Upper lobe of left lung (tissue), 6 donors: ENCODE data around the gene CA4. TPM values are rescaled to one million over a fixed set of nuclear protein-coding genes. Genes with fewer than 3 reads are reported as not detected.

ENCODE experiments used
- ATAC-seq, 2 donors: fragments of 200-7000 bp; cut with Tn5 transposase; one replicate each; pipeline ENCODE4 v1.9.1; 2022; ENCODE audit warnings: mild to moderate bottlenecking in 2 of 2, moderate library complexity in 2 of 2; ENCODE audit not compliant: low FRiP score in 2 of 2
- DNase-seq, 2 donors: peaks; one replicate each; pipeline ENCODE4 v3.0.0-alpha.2; 2019 to 2020
- H3K27ac ChIP-seq, 4 donors: fragments of 200-600 bp; sonication (generic); one replicate each; pipeline ENCODE4 v1.5.1; 2016 to 2019
- H3K27me3 ChIP-seq, 4 donors: fragments of 200-600 bp; sonication (generic); one replicate each; pipeline ENCODE4 v1.5.1; 2017 to 2019
- H3K36me3 ChIP-seq, 4 donors: fragments of 200-600 bp; sonication (generic); one replicate each; pipeline ENCODE4 v1.5.1; 2016 to 2019
- H3K4me1 ChIP-seq, 4 donors: fragments of 200-600 bp; sonication (generic); one replicate each; pipeline ENCODE4 v1.5.1; 2018 to 2019
- H3K4me3 ChIP-seq, 4 donors: fragments of 200-600 bp; sonication (generic); one replicate each; pipeline ENCODE4 v1.5.1; 2017 to 2019; ENCODE audit warnings: mild to moderate bottlenecking in 2 of 4, moderate library complexity in 1 of 4
- H3K9me3 ChIP-seq, 4 donors: fragments of 200-600 bp; sonication (generic); one replicate each; pipeline ENCODE4 v1.5.1; 2018 to 2019
- CTCF ChIP-seq, 6 experiments: fragments of 450-650 bp in 4 of 6; fragments of 200-600 bp in 2 of 6; sonication (generic) in 2 of 6; IDR thresholded peaks; one replicate each; pipeline ENCODE4 v1.5.1; 2016 to 2019; ENCODE audit warnings: antibody characterized with exemption in 6 of 6
- EP300 ChIP-seq, 4 donors: sonication (generic); formaldehyde crosslinking; IDR thresholded peaks; one replicate each; pipeline ENCODE4 v1.5.1; 2017; ENCODE audit warnings: antibody characterized with exemption in 4 of 4, control low read depth in 2 of 4
- POLR2A ChIP-seq, 4 donors: fragments of 450-650 bp; IDR thresholded peaks; one replicate each; pipeline ENCODE4 v1.5.1; 2016 to 2017; ENCODE audit warnings: antibody characterized with exemption in 4 of 4, mild to moderate bottlenecking in 2 of 4
- POLR2AphosphoS5 ChIP-seq, 2 donors: sonication (generic); formaldehyde crosslinking; IDR thresholded peaks; one replicate each; pipeline ENCODE4 v1.5.1; 2017; ENCODE audit warnings: antibody characterized with exemption in 2 of 2
- WGBS, 2 donors: methylation state at CpG; one replicate each; pipeline ENCODE4 v1.1.5; 2017 to 2018; 5-methylcytosine and 5-hydroxymethylcytosine counted together
- total RNA-seq, 6 donors: library from RNA; depleted of rRNA in 4 of 6; stranded (reverse); fragments of >200 nt in 4 of 6; gene quantifications; one replicate each; pipeline versions ENCODE4 v1.1.0 to v1.2.1, GENCODE V29; 2016 to 2021
- donor health status: DM: no; HTN: no; CAD: no; lungs with moderate emphysema.
- donor health status: DM: no; HTN: yes; CAD: no; lungs with severe emphysema.

Gene CA4
- total RNA-seq, 6 donors from 2014 or later, result 7.3 to 102 (median 45.5) TPM

DNA sequence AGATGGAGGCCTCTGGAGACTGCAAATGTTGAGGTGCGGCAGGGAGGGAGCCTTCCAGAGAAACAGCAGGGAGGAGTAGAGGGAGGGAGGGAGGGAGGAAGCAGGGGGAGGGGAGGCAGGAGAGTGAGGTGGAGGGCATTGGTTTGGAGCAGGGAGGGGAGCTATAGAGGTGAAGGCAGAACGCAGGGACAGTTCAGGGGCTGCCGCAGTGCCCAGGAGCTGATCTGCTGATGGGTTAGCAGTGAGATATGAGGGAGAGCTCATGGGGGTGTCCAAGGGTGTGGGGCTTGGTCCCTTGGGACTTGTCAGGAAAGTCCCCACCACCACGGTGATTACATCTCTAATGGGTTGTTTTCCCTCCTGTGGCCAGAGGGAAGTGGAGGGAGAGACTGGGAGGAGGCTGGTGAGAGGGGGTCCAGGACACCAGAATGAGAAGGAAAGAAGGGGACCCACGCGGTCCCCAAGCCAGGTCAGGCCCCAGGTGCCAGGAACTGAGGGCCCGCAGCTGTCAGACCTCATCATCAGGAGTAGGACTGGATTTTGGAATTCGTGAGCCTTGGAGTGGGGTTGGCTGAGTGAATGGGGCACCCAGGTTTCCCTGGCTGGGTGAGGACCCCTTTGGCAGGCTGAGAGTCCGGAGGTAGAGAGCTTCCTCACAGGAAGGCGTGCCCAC is 11.2 kb downstream of the CA4 start:
- Histone ChIP-seq H3K4me3 (no peak overlapping the region), H3K27ac (peak overlapping the region; percentile 85 to 87 (median 86)), H3K36me3 (peaks cover 0 to 12% (median 0%) of the 10 kb centered on the region in 4 donors), H3K27me3 (no peaks in the 10 kb centered on the region), H3K9me3 (no peaks in the 10 kb centered on the region), H3K4me1 (peaks cover 22 to 52% (median 45%) of the 10 kb centered on the region in 4 donors)
- WGBS, 2 donors, result 62 to 66% methylated on average over 8 to 10 of the region's 10 CpGs
- TF ChIP-seq POLR2A (IDR thresholded peaks at IDR 0.05) (no peak), EP300 (IDR thresholded peaks at IDR 0.05) (no peak), CTCF (IDR thresholded peaks at IDR 0.05) (no peak), POLR2AphosphoS5 (IDR thresholded peaks at IDR 0.05) (no peak)
- DNase-seq (no peak), ATAC-seq (no peak)

DNA sequence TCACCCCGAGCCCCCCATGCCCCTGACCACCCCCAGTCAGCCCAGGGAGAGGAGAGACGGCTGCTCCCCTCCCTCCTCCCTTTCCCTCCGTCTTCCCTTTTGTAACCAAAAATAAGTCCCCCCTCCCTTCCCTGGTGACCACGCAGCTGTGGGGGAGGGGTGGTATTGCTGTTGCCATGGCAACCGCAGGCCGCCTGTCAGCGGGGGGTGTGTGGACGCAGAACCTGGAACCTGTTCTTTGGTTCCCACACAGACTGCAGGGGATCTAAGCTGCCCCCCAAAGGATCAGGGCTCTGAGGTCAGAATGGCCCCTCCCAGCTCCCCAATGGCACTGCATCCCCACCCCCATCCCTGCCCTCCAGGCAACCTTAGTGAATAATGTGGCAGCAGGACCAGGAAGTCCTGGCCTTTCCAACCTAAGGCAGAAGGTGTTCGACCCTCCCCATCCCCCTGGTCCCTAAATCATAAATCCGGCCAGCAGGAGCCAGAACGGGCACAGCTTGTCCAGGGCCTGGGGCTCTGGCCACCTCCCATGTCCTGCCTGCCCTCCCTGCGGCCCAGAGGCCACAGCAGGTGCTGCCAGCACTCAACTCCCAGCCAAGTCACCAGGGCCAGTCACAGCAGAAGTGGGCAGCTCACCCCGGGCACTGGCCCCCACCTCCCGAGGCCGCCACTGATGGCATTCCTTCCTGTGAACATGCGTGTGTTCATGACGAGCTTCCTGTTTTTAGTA is 12.0 kb downstream of the CA4 start:
- H3K9me3 ChIP-seq, result no peaks in the 10 kb centered on the region
- H3K4me3 ChIP-seq, result no peak overlapping the region
- peaks cover 22 to 48% (median 42%) of the 10 kb centered on the region in 4 donors for H3K4me1 ChIP-seq
- H3K36me3 ChIP-seq, result peaks cover 0 to 12% (median 0%) of the 10 kb centered on the region in 4 donors
- DNase-seq (peak; percentile 70 to 71), ATAC-seq (peak; percentile 37 to 75)
- TF ChIP-seq POLR2AphosphoS5 (IDR thresholded peaks at IDR 0.05), result peak; percentile 68 to 70
- no peak for TF ChIP-seq POLR2A (IDR thresholded peaks at IDR 0.05)
- peak in 1 of 6 experiments; percentile 28 for TF ChIP-seq CTCF (IDR thresholded peaks at IDR 0.05)
- peak in 3 of 4 donors; percentile 52 to 87 (median 62) for TF ChIP-seq EP300 (IDR thresholded peaks at IDR 0.05)
- H3K27me3 ChIP-seq, result no peaks in the 10 kb centered on the region
- peak overlapping the region; percentile 85 to 87 (median 86) for H3K27ac ChIP-seq
- 19 to 31% methylated on average over 6 to 16 of the region's 17 CpGs for WGBS, 2 donors

GRCh38 chr17:60163108-60163784 is 13.5 kb downstream of the CA4 start:
- WGBS, 2 donors, result 48 to 51% methylated on average over 17 to 20 of the region's 20 CpGs
- no peak overlapping the region for H3K4me3 ChIP-seq
- TF ChIP-seq CTCF (IDR thresholded peaks at IDR 0.05) (no peak), EP300 (IDR thresholded peaks at IDR 0.05) (peak in 3 of 4 donors; percentile 8 to 91 (median 90)), POLR2A (IDR thresholded peaks at IDR 0.05) (peak in 1 of 4 donors; percentile 21), POLR2AphosphoS5 (IDR thresholded peaks at IDR 0.05) (peak; percentile 67 to 85)
- peaks cover 32 to 58% (median 50%) of the 10 kb centered on the region in 4 donors for H3K4me1 ChIP-seq
- H3K27ac ChIP-seq, result peak overlapping the region; percentile 85 to 87 (median 86)
- peak in 1 of 2 donors; percentile 54 for ATAC-seq
- H3K36me3 ChIP-seq, result peaks cover 0 to 8% (median 0%) of the 10 kb centered on the region in 4 donors
- peak in 1 of 2 donors; percentile 34 for DNase-seq
- H3K9me3 ChIP-seq, result no peaks in the 10 kb centered on the region
- H3K27me3 ChIP-seq, result no peaks in the 10 kb centered on the region

- no peaks in the 10 kb centered on the region for H3K9me3 ChIP-seq
- ATAC-seq (no peak), DNase-seq (no peak)
- 72 to 80% methylated on average over 6 of the region's 6 CpGs for WGBS, 2 donors
- H3K4me3 ChIP-seq, result no peak overlapping the region
- H3K27ac ChIP-seq, result peak overlapping the region; percentile 43 to 87 (median 68)
- H3K27me3 ChIP-seq, result no peaks in the 10 kb centered on the region
- TF ChIP-seq CTCF (IDR thresholded peaks at IDR 0.05) (no peak), EP300 (IDR thresholded peaks at IDR 0.05) (no peak), POLR2A (IDR thresholded peaks at IDR 0.05) (no peak), POLR2AphosphoS5 (IDR thresholded peaks at IDR 0.05) (no peak)
- H3K4me1 ChIP-seq, result peaks cover 40 to 64% (median 52%) of the 10 kb centered on the region in 4 donors
- H3K36me3 ChIP-seq, result peaks cover 0 to 2% (median 0%) of the 10 kb centered on the region in 4 donors
Measured at GRCh38 chr17:60164164-60164563, 14.4 kb downstream of the CA4 start.
